Fibroblast of the aortic adventitia (primary cell): ENCODE results near the gene FRAS1. TPM values are rescaled to one million over a fixed set of nuclear protein-coding genes. Genes with fewer than 3 reads are reported as not detected.
A peak's percentile ranks its signal among the peaks of the same experiment; 100 is the strongest.
"Not testable (repeated sequence)": the region's sequence is repeated elsewhere in the genome, so short reads cannot be mapped to it uniquely, and the experiment has no call there.

ENCODE experiments used
- DNase-seq: peaks from one replicate; pipeline ENCODE4 v3.0.0-alpha.2; 2010; ENCODE audit warnings: low read depth
- H3K4me3 ChIP-seq: 2 replicates; pipeline ENCODE4 v1.5.1; 2011; ENCODE audit warnings: low read depth, mild to moderate bottlenecking, control low read depth, low read length, moderate library complexity
- total RNA-seq: library from RNA; depleted of rRNA; stranded (reverse); fragments of >200 nt; gene quantifications from 2 replicates; pipeline ENCODE4 v1.2.3, GENCODE V29; 2012; ENCODE audit warnings: low replicate concordance
- TF ChIP-seq, protein P1 (sequence below): IDR thresholded peaks from 2 replicates; pipeline ENCODE4 v1.5.1; 2011; ENCODE audit warnings: mild to moderate bottlenecking, low read length, control low read depth, inconsistent platforms; ENCODE audit not compliant: insufficient read depth

Gene FRAS1
- total RNA-seq, 1 donor = 1.9 TPM

DNA sequence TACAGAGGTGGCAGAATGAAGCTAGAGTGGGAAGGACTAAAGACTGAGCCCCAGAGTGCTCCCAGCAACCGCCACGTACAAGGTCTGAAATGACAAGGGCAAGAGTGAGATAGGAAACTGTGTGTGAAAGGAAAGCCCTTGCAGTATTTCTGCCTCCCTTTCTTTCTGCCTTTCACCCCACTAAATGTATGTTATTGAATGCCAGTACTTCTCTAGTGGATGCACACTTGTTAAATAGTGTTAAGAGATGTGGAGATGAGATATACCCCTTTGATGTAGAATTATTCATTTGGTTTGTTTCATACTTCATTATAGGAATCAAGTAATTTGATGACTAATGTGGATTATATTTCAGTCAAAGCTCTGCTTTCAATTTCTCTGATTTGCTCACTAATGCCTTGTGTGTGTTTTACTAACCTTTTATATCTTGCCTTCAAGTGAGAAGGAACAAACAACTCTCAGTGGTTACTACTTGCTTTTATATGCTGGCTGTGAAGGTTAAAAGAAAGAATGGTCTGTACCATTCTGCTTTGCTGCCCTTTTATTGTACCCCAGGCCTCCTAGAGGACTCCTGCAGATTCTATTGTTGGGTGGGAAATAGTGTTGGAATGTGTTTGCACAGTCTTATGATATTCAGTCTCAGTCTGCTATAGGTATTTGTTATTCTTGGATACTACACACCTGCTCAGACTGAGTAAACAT, 486.5 kb downstream of the FRAS1 start:
- H3K4me3 ChIP-seq = no peak overlapping the region
- no peak for DNase-seq

DNA sequence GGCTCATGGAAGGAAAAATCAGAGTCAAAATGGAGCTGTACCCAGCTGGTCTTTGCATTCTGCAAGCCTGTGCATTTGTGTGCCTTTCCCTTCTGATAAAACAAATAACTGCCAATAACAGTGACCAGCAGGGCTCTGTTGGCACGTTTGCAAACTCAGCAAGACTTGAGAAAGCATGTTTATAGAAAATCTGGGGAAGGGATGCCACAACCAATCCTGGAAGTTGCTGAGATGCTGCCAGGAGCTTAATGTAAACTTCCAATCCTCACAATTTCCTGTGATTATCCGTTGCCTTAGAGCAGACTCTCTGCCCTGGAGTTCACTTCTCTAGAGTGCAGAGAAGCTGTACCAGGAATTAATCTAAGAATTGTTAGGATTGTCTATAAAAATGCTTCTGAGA, 487.6 kb downstream of the FRAS1 start:
- H3K4me3 ChIP-seq = no peak overlapping the region
- TF ChIP-seq, protein P1, sequence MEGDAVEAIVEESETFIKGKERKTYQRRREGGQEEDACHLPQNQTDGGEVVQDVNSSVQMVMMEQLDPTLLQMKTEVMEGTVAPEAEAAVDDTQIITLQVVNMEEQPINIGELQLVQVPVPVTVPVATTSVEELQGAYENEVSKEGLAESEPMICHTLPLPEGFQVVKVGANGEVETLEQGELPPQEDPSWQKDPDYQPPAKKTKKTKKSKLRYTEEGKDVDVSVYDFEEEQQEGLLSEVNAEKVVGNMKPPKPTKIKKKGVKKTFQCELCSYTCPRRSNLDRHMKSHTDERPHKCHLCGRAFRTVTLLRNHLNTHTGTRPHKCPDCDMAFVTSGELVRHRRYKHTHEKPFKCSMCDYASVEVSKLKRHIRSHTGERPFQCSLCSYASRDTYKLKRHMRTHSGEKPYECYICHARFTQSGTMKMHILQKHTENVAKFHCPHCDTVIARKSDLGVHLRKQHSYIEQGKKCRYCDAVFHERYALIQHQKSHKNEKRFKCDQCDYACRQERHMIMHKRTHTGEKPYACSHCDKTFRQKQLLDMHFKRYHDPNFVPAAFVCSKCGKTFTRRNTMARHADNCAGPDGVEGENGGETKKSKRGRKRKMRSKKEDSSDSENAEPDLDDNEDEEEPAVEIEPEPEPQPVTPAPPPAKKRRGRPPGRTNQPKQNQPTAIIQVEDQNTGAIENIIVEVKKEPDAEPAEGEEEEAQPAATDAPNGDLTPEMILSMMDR = no peak
- no peak for DNase-seq

More for the DNA sequence above, 486.5 kb downstream of the FRAS1 start:
- TF ChIP-seq, protein P1 = no peak

DNA sequence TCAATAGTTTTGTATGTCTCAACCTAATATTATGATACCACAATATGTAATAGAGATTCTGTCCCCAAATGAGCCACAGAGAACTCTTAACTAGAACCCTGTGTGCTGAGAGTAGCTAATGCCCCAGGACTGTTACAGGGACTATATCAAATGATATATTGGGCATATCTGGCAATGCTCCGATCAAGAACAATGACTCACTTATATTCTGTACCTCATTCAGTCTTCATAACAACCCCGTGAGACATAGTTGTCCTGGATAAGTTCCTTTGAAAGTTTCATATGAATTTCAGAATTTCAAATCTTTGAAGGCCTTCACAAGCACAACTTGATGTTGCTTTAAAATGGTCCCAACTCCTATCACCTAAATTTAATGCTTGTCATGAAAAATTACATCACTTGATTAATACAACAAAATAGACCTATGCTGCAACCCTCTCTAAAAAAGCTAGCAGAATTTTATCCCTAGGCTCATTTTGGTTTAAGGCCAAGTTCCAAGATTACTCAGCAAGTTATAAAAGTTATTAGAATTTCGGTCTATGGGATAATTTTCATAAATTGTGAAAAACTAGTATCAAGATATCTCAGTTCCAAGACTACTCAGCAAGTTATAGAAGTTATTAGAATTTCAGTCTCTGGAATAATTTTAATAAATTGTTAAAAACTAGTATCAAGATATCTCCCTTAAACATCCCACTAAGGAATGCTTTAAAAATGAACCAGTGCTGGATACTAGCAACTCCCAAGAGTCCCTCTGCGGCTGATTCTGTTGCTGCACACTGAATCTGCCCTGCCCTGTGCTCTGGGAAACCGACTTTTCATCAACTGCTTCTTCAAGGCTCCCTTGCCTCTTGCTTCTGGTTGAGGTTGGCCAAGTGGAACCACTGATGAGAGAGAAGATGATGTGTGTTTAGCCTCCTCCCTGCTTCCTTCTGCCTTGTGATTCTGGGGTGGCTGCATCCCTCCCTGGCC, 488.4 kb downstream of the FRAS1 start:
- peak; percentile 77 for DNase-seq
- TF ChIP-seq, protein P1 = no peak
- no peak overlapping the region for H3K4me3 ChIP-seq

DNA sequence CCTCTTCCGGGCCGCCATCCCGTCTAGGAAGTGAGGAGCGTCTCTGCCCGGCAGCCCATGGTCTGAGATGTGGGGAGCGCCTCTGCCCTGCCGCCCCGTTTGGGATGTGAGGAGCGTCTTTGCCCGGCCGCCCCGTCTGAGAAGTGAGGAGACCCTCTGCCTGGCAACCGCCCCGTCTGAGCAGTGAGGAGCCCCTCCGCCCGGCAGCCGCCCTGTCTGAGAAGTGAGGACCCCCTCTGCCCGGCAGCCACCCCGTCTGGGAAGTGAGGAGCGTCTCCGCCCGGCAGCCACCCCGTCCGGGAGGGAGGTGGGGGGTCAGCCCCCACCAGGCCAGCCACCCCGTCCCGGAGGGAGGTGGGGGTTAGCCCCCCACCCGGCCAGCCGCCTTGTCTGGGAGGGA, 490.8 kb downstream of the FRAS1 start:
- not testable (repeated sequence) for H3K4me3 ChIP-seq

DNA sequence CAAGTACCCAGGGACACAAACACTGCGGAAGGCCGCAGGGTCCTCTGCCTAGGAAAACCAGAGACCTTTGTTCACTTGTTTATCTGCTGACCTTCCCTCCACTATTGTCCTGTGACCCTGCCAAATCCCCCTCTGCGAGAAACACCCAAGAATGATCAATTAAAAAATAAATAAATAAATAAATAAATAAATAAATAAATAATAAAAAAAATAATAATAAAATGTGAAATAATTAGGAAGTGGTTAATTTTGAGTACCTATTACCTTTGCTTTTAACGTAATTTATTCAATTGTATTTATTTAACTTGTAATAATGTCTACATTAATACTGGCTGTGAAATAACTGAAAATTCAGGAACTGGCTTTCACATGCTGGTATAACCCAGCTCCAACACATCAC, 491.8 kb downstream of the FRAS1 start:
- DNase-seq, H3K4me3 ChIP-seq: not testable (repeated sequence)

More for the DNA sequence above, 490.8 kb downstream of the FRAS1 start:
- not testable (repeated sequence) for DNase-seq

DNA sequence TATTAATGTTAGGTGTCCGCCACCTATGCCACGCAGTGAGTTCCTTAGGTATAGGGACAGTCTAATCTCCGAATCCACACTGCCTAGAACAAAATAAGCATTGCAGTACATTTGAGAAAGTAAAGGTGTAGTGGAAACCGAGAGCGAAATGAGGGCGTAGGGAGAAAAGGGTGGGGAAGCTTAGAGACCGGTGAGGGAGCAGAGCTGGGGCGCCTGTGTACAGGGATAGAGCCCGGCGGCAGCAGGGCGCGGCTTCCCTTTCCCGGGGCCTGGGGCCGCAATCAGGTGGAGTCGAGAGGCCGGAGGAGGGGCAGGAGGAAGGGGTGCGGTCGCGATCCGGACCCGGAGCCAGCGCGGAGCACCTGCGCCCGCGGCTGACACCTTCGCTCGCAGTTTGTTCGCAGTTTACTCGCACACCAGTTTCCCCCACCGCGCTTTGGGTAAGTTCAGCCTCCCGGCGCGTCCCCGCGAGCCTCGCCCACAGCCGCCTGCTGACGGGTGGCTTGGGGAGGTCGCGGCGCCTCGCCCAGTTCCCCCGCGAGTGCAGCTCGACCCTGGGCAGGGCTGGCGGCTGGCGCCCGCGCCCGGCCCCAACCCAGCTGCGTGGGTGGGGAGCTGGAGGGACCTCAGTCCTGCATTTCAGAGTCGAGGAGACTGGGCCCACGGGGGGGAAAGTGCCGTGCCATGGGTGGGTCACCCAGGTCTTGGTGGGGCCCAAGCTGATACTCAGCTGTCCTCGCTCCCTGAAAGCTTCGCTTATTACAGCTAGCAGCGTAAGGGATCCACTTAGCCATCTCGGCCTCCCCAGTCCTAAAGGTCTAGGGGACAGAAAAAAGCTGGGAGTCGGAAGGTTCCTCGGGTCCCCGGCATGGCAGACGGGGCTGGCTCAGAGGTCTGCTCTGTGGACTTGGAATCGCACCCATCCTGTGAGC, 494.6 kb downstream of the FRAS1 start, which contains the start of gene ANXA3:
Gene ANXA3, plus strand, starts transcription at position 351 of the 932 bp plus-strand sequence. CDS start 2,704 bp downstream, outside the sequence.
- no peak for DNase-seq
- TF ChIP-seq, protein P1 = no peak

DNA sequence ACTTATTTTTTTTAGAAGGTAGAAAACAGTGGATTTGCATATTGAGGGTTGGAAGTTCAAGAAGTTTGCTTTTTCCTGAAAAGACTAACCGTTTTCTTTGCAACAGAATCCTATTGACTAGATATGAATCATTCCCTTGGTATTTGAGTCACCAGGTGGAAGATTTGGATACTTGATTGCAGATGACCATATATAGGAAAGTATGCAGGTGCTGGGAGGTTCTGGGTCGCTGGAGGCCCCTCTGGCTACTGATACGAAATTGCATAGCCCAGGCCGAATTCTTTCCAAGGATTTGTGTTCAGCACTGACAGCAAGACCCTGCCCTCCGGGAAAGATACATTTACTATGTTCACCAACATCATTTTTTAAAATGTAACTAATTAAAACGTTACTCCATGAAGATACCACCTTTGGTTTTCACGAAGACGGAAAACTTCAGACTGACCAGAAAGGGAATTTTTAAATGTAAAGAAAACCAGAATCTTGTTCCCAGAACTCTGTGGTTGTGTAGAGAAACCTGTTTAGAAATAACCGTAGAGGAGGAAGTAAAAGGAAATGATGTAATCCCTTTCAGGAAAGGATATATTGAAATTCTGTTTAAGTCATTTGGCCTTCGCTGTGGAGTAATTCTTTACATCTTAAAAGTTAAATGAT, 495.4 kb downstream of the FRAS1 start:
- no peak for DNase-seq
- TF ChIP-seq, protein P1 = no peak

More for the DNA sequence above, 494.6 kb downstream of the FRAS1 start, which contains the start of gene ANXA3:
- H3K4me3 ChIP-seq = peak within 1 kb of the TSS; percentile 67

More for the DNA sequence above, 495.4 kb downstream of the FRAS1 start:
- peak overlapping the region; percentile 67 for H3K4me3 ChIP-seq
